Pancreas (tissue), 10 donors: ENCODE measurements around the gene DQX1. TPM values are rescaled to one million over a fixed set of nuclear protein-coding genes. Genes with fewer than 3 reads are reported as not detected.
A peak's percentile ranks its signal among the peaks of the same experiment; 100 is the strongest.

Experiments used
- ATAC-seq, 4 donors: fragments of 200-7000 bp; cut with Tn5 transposase; one replicate each; pipeline versions ENCODE4 v1.8.0 to v1.9.1; 2020; ENCODE audit warnings: mild to moderate bottlenecking in 4 of 4, moderate library complexity in 4 of 4
- DNase-seq, 6 donors: peaks; one replicate each; pipeline ENCODE4 v3.0.0-alpha.2; 2020
- FAIRE-seq: peaks from 2 replicates; lab custom pipeline; 2012; peaks lifted over from hg19 to GRCh38; lab: Jason Lieb, UNC
- H3K27ac ChIP-seq, 4 donors: fragments of 200-600 bp; sonication (generic); 1 replicate in 3 of 4; 2 replicates in 1 of 4; pipeline versions ENCODE4 v1.5.0 to v1.8.0; 2020
- H3K27me3 ChIP-seq, 4 donors: fragments of 200-600 bp; one replicate each; pipeline ENCODE4 v1.8.0; 2021
- H3K36me3 ChIP-seq, 3 donors: fragments of 200-600 bp; sonication (generic) in 1 of 3; one replicate each; pipeline versions ENCODE4 v1.5.0 to v1.8.0; 2020 to 2021
- H3K4me1 ChIP-seq, 3 donors: fragments of 200-600 bp; one replicate each; pipeline ENCODE4 v1.8.0; 2021
- H3K4me3 ChIP-seq, 4 donors: fragments of 200-600 bp; sonication (generic) in 2 of 4; one replicate each; pipeline versions ENCODE4 v1.5.0 to v1.8.0; 2020 to 2021
- H3K9me3 ChIP-seq, 4 donors: fragments of 200-600 bp; one replicate each; pipeline ENCODE4 v1.8.0; 2021
- CTCF ChIP-seq, 4 donors: fragments of 200-600 bp; sonication (generic) in 3 of 4; IDR thresholded peaks; one replicate each; pipeline versions ENCODE4 v1.5.0 to v1.8.0; 2021; ENCODE audit warnings: antibody characterized with exemption in 4 of 4
- WGBS, 2 donors: extraction: QIAGEN DNeasy Blood & Tissue Kit; methylation state at CpG; one replicate each; pipeline ENCODE4 v1.1.7; 2013; 5-methylcytosine and 5-hydroxymethylcytosine counted together
- intact Hi-C, 3 donors: fragments of 100-400 bp; cut with DNase I; formaldehyde crosslinking; loops; one replicate each; pipeline versions ENCODE4 v1.11.1 to v1.14.2; 2022
- polyA plus RNA-seq, 2 donors: library from polyadenylated mRNA; stranded (reverse); fragments of 200-250 nt; gene quantifications; one replicate each; pipeline ENCODE4 v1.2.3, GENCODE V29; 2013
- total RNA-seq, 6 donors: library from RNA; stranded (reverse); fragmentation: NEBNext Ultra II Directional in 4 of 6; extraction: Animal tissue kit (Norgen Biotek cat#: 25700) in 4 of 6; gene quantifications; one replicate each; pipeline versions ENCODE4 v1.2.1 to v1.2.4, GENCODE V29; 2021 to 2023
- donor health status: healthy with polysubstance abuse.
- donor health status: DM: no; HTN: no; CAD: no; lungs with moderate emphysema.
- donor health status: DM: no; HTN: no; CAD: no.
- donor health status: control.
- donor health status: control.
- donor health status: Bipolar disorder and iron deficiency.
- donor health status: DM: yes; HTN: yes; CAD: no.
- donor health status: DM: no; HTN: no; CAD: no.
- donor health status: DM: no; HTN: no; CAD: no.
- donor health status: DM: yes; HTN: yes; CAD: no.

DQX1 gene
- total and polyA plus RNA-seq, 8 donors: 0.07 to 0.16 (median 0.15) TPM; not detected in 5

GRCh38 chr2:74548285-74548899 lies 22.4 kb upstream of the DQX1 start:
- no peaks in the 10 kb centered on the region for H3K36me3 ChIP-seq
- peaks cover 0 to 7% (median 3%) of the 10 kb centered on the region in 3 donors for H3K4me1 ChIP-seq
- 20 to 34% methylated on average over 15 to 26 of the region's 26 CpGs for WGBS, 2 donors
- intact Hi-C loops: no loop called here
- ATAC-seq: no peak
- no peaks in the 10 kb centered on the region for H3K27me3 ChIP-seq
- peak overlapping the region; percentile 30 to 64 (median 46) for H3K4me3 ChIP-seq
- no peak for TF ChIP-seq CTCF (IDR thresholded peaks at IDR 0.05)
- no peak for DNase-seq
- no peaks in the 10 kb centered on the region for H3K9me3 ChIP-seq
- FAIRE-seq: no peak
- H3K27ac ChIP-seq: peak overlapping the region in 3 of 4 donors; percentile 6 to 36 (median 15)

- Histone ChIP-seq H3K27ac (no peak overlapping the region), H3K9me3 (no peaks in the 10 kb centered on the region), H3K36me3 (no peaks in the 10 kb centered on the region), H3K4me1 (peaks cover 0 to 7% (median 3%) of the 10 kb centered on the region in 3 donors), H3K27me3 (no peaks in the 10 kb centered on the region), H3K4me3 (no peak overlapping the region)
- DNase-seq: no peak
- intact Hi-C loops: no loop called here
- TF ChIP-seq CTCF (IDR thresholded peaks at IDR 0.05): no peak
- no peak for FAIRE-seq
- ATAC-seq: no peak
- WGBS, 2 donors: 71 to 75% methylated on average over 3 of the region's 3 CpGs
Observed at GRCh38 chr2:74546004-74546403, 20.0 kb upstream of the DQX1 start.

DNA sequence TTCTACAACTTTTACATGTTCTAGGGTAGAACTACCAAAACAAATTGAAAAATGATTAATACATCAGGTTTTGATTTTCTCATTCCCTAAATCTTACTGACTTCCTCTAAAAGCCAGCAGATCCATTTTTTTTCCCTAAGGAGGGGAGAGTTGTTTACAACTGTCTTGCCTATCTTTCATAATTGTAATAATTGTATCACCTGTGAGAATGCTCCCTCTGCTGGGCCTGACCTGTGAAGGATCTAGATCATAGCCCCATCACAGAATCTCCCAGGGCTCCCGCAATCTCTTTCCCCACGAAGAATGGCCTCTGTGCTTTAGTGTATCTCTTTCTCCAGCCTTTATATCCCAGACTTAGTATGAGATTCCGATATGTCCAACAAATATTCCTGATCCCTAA lies 18.6 kb upstream of the DQX1 start:
- DNase-seq: no peak
- H3K27me3 ChIP-seq: no peaks in the 10 kb centered on the region
- FAIRE-seq: no peak
- no peak overlapping the region for H3K4me3 ChIP-seq
- no peak for ATAC-seq
- H3K9me3 ChIP-seq: no peaks in the 10 kb centered on the region
- TF ChIP-seq CTCF (IDR thresholded peaks at IDR 0.05): no peak
- H3K36me3 ChIP-seq: no peaks in the 10 kb centered on the region
- no peak overlapping the region for H3K27ac ChIP-seq
- H3K4me1 ChIP-seq: peaks cover 0 to 4% (median 3%) of the 10 kb centered on the region in 3 donors
- WGBS, 2 donors: 65 to 67% methylated on average over 3 of the region's 3 CpGs
- intact Hi-C loops: no loop called here

GRCh38 chr2:74542978-74543377 lies 16.9 kb upstream of the DQX1 start:
- Histone ChIP-seq H3K9me3 (no peaks in the 10 kb centered on the region), H3K4me1 (no peaks in the 10 kb centered on the region), H3K4me3 (no peak overlapping the region), H3K36me3 (no peaks in the 10 kb centered on the region), H3K27ac (no peak overlapping the region), H3K27me3 (no peaks in the 10 kb centered on the region)
- FAIRE-seq (no peak), ATAC-seq (no peak), DNase-seq (no peak)
- intact Hi-C loops: no loop called here
- 72 to 85% methylated on average over 1 of the region's 1 CpG for WGBS, 2 donors
- TF ChIP-seq CTCF (IDR thresholded peaks at IDR 0.05): no peak

GRCh38 chr2:74540291-74540690 lies 14.3 kb upstream of the DQX1 start:
- Histone ChIP-seq H3K27me3 (no peaks in the 10 kb centered on the region), H3K9me3 (no peaks in the 10 kb centered on the region), H3K36me3 (no peaks in the 10 kb centered on the region), H3K4me3 (no peak overlapping the region), H3K27ac (no peak overlapping the region), H3K4me1 (no peaks in the 10 kb centered on the region)
- WGBS, 2 donors: 61 to 67% methylated on average over 5 of the region's 5 CpGs
- ATAC-seq: no peak
- intact Hi-C loops: no loop called here
- FAIRE-seq: no peak
- no peak for DNase-seq
- TF ChIP-seq CTCF (IDR thresholded peaks at IDR 0.05): no peak
